ENCODE measurements around the gene KATNB1.
"Not testable (repeated sequence)": the region's sequence is repeated elsewhere in the genome, so short reads cannot be mapped to it uniquely, and the experiment has no call there.

Gene KATNB1

GRCh38 chr16:57743886-57744641, 8.5 kb downstream of the KATNB1 start:
- DNase-seq (ENCODE audit: low spot score): no peak

GRCh38 chr16:57744642-57744903, 9.0 kb downstream of the KATNB1 start:
- no peak for DNase-seq (ENCODE audit: low spot score)

- no peak for DNase-seq (ENCODE audit: low spot score)
These were observed 10.2 kb downstream of the KATNB1 start for GRCh38 chr16:57745768-57746167.

GRCh38 chr16:57746316-57746715, 10.7 kb downstream of the KATNB1 start:
- not testable (repeated sequence) for DNase-seq (ENCODE audit: low spot score)

GRCh38 chr16:57747091-57747490, 11.5 kb downstream of the KATNB1 start:
- DNase-seq (ENCODE audit: low spot score): no peak

GRCh38 chr16:57747496-57747895, 11.9 kb downstream of the KATNB1 start:
- DNase-seq (ENCODE audit: low spot score): no peak

- no peak for DNase-seq (ENCODE audit: low spot score)
These were observed 12.4 kb downstream of the KATNB1 start for GRCh38 chr16:57747996-57748395.

GRCh38 chr16:57748596-57748995, 13.0 kb downstream of the KATNB1 start:
- DNase-seq (ENCODE audit: low spot score): no peak

GRCh38 chr16:57749101-57749692, 13.6 kb downstream of the KATNB1 start:
- DNase-seq (ENCODE audit: low spot score): no peak

GRCh38 chr16:57749856-57750452, 14.4 kb downstream of the KATNB1 start:
- DNase-seq (ENCODE audit: low spot score): no peak

GRCh38 chr16:57750796-57751538, 15.4 kb downstream of the KATNB1 start:
- no peak for DNase-seq (ENCODE audit: low spot score)

- DNase-seq (ENCODE audit: low spot score): no peak
These were observed 16.1 kb downstream of the KATNB1 start for GRCh38 chr16:57751539-57752202.

- DNase-seq (ENCODE audit: low spot score): no peak
These were observed 16.6 kb downstream of the KATNB1 start for GRCh38 chr16:57752203-57752580.

GRCh38 chr16:57752581-57753447, 17.2 kb downstream of the KATNB1 start:
- no peak for DNase-seq (ENCODE audit: low spot score)

GRCh38 chr16:57753448-57754353, 18.1 kb downstream of the KATNB1 start:
- no peak for DNase-seq (ENCODE audit: low spot score)

GRCh38 chr16:57754354-57755060, 18.9 kb downstream of the KATNB1 start:
- no peak for DNase-seq (ENCODE audit: low spot score)

- no peak for DNase-seq (ENCODE audit: low spot score)
These were observed 19.6 kb downstream of the KATNB1 start for GRCh38 chr16:57755061-57755684.

GRCh38 chr16:57755726-57756423, 20.3 kb downstream of the KATNB1 start:
- no peak for DNase-seq (ENCODE audit: low spot score)

Measured in RKO (cell line).